HG03097 (cell line): ENCODE results near the gene ARHGEF40.

Experiments used
- ATAC-seq: cut with Tn5 transposase; IDR thresholded peaks from one replicate; pipeline ENCODE4 v1.9.1; 2021; ENCODE audit not compliant: unreplicated experiment, low FRiP score

ARHGEF40 gene

DNA sequence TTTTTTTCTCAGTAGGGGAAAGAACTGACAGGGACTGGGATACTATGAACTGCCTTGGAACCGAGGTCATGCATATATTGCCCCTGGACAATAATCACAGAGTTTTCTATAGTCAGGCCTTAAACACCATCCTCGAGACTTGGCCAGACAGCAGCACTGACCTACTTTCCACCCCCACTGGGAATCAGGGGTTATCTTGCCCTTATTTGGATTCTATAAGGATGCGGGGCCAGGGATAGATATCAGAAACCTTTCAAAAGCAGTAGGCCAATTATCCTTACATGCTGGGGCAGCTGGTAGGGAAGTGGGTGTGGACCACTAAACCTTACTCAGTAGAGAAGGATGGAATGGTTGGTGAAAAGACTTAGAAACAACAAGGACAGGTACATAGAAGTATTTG, 26.3 kb downstream of the ARHGEF40 start:
- ATAC-seq: no peak

DNA sequence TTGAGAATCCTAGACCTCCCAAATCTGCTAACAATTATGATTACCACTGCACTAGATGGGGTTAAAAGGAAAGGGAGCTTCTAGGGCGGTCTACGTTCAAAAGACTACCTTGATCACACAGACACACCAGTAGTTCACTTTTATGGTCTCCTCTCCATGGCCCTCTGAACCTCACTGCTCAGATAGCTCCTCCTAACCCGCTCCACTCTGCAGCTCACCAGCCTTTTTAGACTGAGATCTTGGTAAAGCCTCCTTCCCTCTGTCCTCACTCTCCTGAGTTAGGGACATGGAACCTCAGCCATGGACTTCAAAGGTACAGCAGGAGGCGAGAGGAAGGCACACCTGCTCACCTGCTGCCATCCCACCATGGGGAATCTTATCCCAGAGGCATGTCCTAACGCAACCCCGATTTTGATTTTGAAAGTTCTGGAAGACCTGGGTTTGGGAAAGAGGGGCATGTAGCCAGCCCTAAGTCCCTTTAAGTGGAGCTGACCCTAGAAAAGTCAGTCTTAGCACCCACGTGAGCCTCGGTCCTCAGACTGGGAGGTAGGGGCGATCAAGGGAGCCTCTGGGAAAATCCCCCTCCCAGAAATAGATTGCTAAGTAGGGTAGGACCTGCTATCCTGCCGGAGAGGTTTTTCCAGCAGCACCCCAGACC, 27.0 kb downstream of the ARHGEF40 start:
- no peak for ATAC-seq

DNA sequence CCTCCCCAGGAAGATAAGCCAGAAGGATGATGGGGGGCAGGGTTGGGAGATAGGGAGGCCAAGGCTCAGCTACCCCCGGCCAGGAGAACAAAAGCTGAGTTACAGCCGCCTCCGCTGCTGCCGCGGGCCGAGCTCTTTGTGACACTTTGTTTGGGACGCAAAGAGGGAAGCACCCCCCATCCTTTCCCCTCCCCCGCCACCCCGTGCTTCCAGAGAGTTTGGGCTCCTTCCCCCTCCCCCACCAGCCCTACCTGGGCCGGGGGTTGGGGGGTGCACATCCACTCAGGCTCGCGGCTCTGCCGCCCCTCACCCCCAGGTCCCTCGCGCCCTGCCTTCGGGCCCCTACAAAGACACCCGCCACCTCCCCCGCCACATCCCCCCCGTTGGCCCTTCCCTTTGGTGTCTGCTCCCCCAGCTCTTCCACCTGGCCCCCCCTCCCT, 27.6 kb downstream of the ARHGEF40 start:
- ATAC-seq: no peak

DNA sequence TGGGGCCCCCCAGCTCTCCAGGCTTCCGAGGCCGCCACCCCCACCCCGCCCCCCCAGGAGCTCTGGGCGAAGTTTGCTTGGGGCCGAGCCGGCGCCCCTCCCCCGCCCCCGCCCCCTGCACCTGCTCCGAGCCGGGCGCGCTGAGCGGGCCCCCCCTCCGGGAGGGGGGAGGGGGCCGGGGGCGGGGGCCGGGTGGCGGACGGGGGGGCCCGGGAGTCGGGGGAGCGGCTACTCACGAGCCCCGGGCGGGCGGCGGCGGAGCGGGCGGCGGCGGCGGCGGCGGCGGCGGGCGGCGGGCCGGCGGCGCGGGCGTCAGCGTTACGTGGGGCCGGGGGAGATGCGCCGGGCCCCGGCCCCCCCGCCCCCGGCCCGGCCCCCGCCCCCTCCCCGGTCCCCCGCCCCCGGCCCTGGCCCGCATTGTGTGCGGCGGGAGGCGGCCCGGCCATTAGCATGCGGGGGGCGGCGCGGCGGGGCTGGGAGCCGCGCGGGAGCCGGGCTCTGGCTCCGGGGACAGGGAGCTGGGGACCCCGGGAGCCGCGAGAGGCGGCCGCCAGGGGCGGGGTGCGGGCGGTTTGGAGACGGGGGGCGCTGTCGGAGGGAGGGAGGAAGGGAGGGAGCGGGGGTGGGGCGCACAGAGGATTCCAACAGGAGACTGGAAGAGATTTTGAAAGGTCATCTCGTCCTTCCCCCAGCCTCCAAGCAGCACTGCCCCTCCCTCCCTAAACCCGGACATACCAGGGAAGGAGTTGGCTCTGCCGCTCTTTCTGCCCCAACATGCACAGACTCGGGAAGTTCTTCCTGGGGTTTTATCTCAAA, 28.2 kb downstream of the ARHGEF40 start, which contains the start of gene ZNF219:
Gene ZNF219, minus strand, starts transcription at position 580 of the 816 bp plus-strand sequence. CDS start 5,064 bp downstream, outside the sequence.
- no peak for ATAC-seq

DNA sequence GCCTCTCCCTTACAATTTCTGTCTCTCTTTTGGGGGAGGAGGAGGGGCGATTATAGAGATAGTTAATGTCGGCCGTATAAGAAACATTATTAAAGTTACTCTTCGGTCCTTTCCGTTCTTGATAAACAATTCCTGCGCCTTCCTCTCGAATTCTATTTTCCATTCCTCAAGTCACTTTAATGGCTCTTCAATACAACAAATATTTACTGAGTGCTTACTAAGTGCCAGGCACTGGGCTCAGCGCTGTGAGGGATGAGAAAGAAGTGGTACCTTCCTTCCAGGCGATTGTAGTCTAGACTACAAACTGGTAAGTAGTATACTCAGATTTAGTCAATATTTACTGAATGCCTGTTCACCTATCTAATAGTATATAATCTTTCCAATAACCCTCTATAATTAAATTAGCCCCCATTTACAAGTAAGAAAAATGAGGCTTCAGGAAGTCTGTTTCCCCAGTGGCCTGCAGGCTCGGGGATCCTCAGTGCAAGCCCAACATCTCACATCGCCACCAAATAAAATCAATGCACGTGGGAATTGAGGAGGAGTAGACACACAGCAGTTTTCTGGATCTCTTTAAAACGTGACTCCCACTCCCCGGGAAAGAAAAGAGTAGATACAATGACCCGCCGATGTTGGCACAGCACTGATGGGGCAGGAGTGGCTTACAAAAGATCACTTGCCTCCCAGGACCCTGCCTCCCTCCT, 28.9 kb downstream of the ARHGEF40 start:
- ATAC-seq: no peak

DNA sequence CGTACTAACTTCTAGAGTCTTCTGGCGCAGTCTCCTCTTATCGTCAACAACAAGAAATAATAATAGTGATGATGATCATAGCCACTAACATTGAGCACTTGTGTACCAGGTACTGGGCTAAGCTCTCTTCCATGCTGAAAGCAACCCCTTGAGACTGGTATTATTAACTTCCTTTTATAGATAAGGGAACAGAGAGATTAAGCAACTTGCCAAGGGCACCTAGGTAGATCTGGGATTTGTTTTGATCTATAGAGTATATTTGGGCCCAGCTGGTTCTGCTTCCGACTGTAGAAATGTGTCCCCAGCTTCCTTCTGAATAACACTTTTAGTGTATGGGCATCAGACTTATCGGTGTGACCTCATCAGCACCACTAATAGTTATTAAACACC, 29.5 kb downstream of the ARHGEF40 start:
- ATAC-seq: no peak

DNA sequence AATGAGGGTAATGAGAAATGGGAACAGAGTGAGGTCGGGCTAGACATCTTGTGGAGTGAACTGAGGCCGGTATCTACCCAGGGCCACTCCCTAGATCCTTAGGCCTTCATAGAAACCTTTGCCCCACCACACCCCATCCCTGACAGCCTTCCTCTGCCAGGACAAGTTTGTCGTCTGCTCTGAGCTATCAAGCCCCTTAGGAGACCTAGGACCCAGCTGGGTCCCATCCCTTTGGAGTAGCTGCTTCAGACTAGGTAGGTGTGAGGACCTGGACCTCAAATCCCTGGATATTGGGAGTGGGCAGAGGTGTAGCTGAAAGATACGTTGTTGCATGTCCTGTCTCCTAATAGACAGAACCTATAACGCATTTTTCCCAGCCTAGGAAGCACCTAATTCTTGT, 30.8 kb downstream of the ARHGEF40 start, which contains the start of gene TMEM253:
Gene TMEM253, plus strand, starts transcription at position 136 of the 400 bp plus-strand sequence. CDS start 278 bp downstream, outside the sequence.
- ATAC-seq: no peak

DNA sequence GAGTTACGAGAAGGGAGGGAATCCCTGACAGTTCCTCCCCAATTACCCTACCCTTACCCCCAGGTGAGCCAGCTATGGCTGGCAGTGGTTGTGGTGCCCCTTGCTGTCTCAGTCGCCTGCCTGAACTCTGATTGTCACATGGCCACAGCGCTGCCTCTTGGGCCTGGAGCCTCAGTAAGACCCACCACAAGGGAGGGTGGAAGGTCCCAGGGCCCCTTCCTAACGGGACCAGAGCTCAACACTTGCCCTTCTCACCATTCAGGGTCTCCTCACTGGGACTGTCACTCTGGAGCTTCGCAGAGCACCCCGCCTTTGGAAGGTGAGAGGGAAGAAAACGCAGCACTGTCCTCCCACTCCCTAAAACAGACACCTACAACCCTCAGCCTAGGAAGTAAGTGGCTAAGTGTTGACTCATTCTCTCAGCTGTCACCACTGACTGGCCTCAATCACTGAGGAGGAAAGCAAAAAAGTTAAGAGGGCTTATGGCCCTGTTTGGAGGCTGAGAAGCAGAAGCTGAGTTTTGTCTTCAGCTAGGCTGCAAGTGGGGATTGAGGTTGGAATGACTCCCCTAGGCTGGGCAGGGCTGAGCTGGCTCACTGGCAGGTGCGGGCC, 31.8 kb downstream of the ARHGEF40 start:
- ATAC-seq: no peak

DNA sequence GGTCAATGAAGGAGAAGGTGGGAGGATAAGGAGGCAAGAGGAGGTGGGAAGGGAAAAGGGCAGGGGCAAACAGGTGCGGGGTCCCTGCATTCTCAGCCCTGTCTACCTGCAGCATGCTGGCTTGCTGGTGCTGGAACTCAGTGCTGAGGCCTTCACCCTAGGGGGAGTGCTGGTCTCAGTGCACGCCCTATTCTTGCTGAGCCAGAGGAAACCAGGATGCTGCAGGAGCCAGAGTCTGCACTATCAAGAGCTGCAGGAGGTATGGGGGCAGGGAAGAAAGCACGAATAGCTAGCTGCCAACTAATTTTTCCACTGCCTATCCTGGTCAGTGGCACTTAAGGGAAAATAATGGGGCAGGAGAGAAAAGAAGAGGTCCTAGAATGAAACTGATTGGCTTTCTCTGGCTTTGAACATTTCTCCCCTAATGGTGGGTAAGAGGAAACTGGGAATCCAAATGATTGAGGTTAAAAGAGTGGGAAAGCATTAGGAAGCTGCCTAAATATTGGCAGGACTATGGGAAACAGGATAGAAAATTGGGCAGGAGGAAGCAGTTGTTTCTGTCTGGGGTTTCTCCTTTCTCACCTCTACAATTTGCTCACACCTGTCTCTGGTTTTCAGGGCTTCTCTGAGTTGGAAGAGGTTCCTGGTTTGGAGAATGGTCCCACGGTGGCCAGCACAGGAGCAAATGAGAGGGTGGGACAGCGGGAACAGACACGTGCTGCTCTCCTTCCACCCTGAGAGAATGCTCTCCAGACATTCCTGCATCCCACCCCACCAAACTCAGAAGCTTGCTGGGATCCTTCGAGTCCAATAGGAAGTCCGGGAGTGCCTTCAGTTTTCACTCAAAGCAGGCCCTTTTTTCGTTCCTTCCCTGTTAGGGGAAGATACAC, 32.7 kb downstream of the ARHGEF40 start:
- ATAC-seq: no peak

DNA sequence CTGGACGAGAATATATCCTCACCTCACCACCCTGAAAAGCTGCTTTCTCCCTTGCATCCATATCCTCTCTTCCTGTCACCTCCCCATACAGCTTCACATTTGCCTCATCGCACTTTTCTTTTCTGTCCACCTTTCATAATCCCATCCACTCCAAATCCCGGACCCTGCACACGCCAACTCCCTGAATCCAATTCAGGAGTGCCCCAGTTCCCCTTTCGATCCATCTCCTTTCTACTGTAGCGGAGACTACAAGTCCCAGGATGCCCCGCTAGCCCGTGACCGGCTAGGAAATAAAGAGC, 33.3 kb downstream of the ARHGEF40 start:
- no peak for ATAC-seq

DNA sequence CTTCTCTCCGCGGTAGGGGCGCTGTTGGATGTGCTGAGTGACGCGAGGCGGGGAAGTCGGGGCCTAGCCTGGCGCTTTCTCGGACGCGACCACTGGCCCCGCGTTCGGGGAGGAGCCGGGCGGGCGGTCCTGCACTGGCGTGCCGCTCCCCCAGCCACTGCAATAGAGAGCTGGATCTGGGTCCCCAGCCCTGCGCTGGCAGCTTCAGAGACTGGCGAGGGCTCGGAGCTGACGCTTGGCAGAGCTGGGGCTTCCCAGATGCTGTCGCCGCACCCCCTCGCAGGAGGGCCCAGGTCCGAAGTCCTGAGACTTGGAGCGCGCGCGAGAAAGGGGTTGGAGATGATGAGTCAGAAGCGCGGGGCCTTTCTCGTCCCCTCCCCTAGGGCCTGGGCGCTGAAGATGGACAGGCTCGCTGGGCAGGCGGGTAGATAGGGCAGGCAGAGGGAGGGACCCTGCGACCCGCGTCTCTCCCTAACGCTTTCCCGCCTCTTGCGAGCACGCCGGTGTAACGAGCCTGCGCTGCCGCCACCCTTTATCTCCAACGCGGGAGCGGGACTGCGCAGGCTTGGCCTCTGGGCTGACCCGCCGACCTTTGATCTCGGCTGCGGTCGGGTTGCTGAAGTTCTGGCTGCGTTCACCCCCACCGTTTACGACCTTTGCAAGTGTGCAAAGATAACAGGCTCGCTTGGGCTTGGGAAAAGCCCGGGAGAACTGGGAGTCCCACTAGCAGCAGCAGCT, 33.8 kb downstream of the ARHGEF40 start:
- ATAC-seq: peak; percentile 90

DNA sequence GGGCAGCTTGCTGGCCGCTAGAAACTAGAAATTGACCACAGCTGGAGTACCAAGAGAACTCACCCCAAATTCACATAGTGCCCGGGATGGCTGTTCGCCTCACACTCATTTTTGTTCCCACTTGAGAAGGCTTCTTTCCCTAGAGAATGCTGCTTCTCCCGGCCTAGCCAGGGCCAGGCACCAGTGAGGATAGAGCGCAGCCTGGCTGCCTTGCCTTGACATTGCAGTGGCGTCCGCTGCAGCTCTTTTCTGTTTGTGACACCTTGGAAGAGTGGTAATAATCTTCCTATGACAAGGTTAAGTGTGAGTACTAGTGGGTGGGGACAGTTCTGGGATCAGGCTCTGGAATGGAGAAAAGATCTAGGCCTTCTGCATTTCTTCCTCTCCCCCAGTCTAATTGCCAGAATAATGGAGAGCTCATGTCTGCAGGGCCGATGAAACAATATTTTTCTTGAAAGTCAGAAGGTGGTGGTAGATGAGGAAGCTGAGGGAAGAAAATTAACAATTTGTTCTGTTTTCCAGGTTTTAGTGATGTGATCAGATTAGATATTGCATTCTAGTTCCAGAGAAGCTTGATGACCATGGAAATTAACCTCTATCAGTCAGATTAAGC, 34.5 kb downstream of the ARHGEF40 start:
- ATAC-seq: no peak

DNA sequence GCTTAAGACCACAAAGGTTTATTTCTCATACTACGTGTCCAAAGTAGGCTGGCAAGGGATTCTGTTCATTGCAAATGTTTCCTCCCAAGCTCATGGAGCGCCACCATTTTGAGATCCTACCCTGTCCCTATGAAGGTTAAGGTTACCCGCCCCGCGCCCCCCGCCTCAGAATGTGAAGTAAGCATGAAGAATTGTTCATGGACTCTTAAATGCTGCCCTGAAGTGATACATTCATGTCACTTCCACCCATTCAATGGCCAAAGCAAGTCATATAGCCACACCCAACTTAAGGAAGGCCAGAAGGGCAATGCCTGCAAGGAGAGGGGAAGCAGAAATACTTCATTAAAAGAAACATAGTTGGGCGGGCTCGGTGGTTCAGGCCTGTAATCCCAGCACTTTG, 35.0 kb downstream of the ARHGEF40 start:
- no peak for ATAC-seq

DNA sequence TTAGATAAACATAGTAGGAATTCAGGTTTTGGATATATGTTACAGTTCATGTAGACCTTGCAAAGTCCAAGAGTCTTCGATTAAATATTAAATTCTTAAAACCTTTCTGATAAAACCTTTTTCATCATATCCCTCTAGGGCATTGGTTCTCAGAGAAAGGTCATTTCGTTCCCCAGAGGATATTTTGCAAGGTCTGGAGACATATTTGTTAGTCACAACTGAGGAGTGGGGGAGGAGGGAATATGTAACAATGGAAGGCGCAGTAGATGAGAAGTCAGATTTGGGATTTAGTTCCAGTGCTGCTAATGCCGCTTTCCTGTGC, 36.0 kb downstream of the ARHGEF40 start:
- ATAC-seq: no peak

DNA sequence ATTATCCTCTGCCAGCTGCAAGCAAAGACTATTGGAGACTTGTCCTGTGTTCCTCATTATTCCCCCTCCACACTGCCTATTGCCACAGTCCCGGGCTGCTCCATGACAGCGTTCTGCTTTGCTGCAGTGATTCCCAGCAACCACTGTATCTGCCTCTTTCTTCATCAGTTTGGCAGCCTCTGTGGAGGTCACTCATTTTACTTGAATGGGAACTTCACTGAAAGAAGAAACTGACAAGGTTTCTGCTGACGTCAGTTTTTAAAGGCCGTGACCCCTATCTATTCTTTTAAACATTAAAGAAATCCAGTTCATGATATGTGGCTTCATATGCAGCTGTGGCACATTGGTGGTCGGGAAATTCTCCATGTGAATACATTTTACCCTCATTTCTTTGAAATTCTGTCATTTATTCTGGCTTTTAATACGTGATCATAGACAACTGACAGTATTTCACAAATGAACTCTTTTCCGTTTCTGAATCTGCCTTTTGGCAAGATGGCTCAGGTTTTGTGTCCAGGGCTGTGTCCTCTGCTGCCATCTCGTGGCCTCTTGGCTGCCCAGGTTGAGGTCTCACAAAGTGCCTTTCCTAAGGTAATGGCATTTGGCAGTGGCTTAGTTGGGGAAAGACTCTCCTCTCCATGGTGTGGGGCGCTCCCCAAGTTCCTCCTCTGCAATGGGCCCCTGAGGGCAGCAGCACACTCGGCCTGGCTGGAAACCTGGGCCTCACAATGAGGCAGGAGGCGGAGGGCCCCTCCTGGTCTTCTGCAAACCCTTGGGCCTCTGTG, 36.6 kb downstream of the ARHGEF40 start:
- no peak for ATAC-seq

DNA sequence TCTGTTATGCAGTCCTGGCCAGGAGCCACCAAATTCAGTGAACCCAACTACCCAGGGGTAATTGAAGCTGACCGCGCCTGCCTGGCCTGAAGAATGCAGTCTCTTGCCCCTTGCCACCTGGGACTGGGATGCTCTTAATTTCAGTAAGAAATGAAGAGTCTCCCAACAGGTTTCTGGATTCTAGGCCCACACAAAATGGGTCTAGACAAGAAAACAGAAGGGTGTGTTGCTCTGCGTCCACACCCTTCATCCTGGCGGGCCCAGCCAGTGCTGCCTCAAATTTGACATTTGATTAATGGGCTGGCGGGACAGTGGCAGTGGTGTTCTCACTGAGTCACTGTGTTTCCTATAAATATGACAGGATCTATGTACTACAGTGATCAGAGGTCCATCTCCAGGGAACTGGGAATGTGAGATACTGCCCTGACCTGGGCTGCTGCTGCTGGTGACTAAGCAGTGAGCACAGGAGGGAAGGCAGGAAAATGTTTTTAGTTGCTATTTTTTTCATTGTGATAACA, 37.2 kb downstream of the ARHGEF40 start:
- ATAC-seq: no peak

DNA sequence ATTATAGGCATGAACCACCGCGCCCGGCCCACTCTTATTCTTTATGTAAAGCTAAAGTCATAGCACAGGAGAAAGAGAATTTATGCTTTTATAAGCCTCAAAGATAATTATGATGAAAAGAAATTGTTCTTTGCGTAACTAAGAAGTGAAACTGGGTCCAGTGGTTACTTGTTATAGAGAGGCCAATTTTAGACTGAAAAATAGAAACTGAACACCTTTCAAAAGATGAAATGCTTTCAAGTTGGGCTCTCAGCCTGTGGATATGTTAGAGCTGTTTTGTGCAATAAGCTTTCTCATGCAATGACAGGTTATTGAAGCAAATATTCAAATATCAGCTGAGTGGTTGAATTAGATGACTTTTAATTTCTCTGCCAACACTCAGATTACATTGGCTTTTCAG, 38.7 kb downstream of the ARHGEF40 start:
- ATAC-seq: no peak
